ENCODE data around the gene PDCD11.

PDCD11 gene

GRCh38 chr10:103451831-103452505 lies 55.5 kb downstream of the PDCD11 start, which contains the start of gene CALHM2:
TSS of gene CALHM2 (minus strand) at chr10:103452370. CDS start at chr10:103449941, 2,429 bp downstream.
- DNase-seq, result peak; percentile 58

- DNase-seq, result no peak
These were observed 56.2 kb downstream of the PDCD11 start for GRCh38 chr10:103452506-103453230.

- DNase-seq, result no peak
These were observed 57.6 kb downstream of the PDCD11 start for GRCh38 chr10:103454026-103454425.

- no peak for DNase-seq
These were observed 58.8 kb downstream of the PDCD11 start for GRCh38 chr10:103455235-103455634.

- no peak for DNase-seq
These were observed 59.7 kb downstream of the PDCD11 start for GRCh38 chr10:103456074-103456660.

GRCh38 chr10:103457176-103457712 lies 60.8 kb downstream of the PDCD11 start:
- DNase-seq, result no peak

- DNase-seq, result no peak
These were observed 61.6 kb downstream of the PDCD11 start for GRCh38 chr10:103457896-103458583.

GRCh38 chr10:103458720-103459119 lies 62.3 kb downstream of the PDCD11 start, which contains the start of gene CALHM1:
TSS of gene CALHM1 (minus strand) at chr10:103458900. CDS start at chr10:103458751, 149 bp downstream.
- DNase-seq, result no peak

GRCh38 chr10:103459615-103460014 lies 63.2 kb downstream of the PDCD11 start:
- DNase-seq, result no peak

- DNase-seq, result no peak
These were observed 67.1 kb downstream of the PDCD11 start for GRCh38 chr10:103463499-103463898.

GRCh38 chr10:103465411-103466179 lies 69.2 kb downstream of the PDCD11 start:
- DNase-seq, result no peak

GRCh38 chr10:103466734-103467133 lies 70.3 kb downstream of the PDCD11 start:
- no peak for DNase-seq

GRCh38 chr10:103467406-103467805 lies 71.0 kb downstream of the PDCD11 start:
- no peak for DNase-seq

- no peak for DNase-seq
These were observed 72.8 kb downstream of the PDCD11 start for GRCh38 chr10:103469201-103469600.

GRCh38 chr10:103470761-103471653 lies 74.6 kb downstream of the PDCD11 start:
- DNase-seq, result peak; percentile 89

GRCh38 chr10:103472005-103472404 lies 75.6 kb downstream of the PDCD11 start:
- no peak for DNase-seq

- no peak for DNase-seq
These were observed 76.8 kb downstream of the PDCD11 start for GRCh38 chr10:103473261-103473671.

GRCh38 chr10:103474077-103474476 lies 77.7 kb downstream of the PDCD11 start:
- DNase-seq, result no peak

GRCh38 chr10:103475437-103475836 lies 79.0 kb downstream of the PDCD11 start:
- DNase-seq, result no peak

- DNase-seq, result no peak
These were observed 79.8 kb downstream of the PDCD11 start for GRCh38 chr10:103476046-103476768.
